ENCODE data around the gene STARD6.
"Not testable (repeated sequence)": the region's sequence is repeated elsewhere in the genome, so short reads cannot be mapped to it uniquely, and the experiment has no call there.

The STARD6 gene

DNA sequence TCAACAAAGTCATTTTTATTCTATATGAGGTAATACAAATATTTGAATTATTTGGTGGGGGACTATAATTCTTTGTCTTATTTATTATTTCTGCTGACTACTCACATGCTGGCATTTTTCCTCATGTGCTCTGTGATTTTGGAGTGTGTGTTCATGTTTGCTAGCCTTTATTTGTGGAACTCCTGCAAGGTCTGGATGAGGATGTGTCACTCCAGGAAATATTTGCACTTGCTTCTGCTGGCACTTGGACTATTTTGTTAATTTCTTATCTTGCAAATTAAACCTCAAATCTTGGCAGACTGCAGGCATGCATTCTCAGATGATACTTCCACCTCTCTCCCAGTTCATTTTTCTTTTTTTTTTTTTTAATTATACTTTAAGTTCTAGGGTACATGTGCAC lies 54.2 kb downstream of the STARD6 start:
- Mint-ChIP-seq H3K27ac (no peak overlapping the region), H3K4me1 (ENCODE audit: low read depth) (no peaks in the 10 kb centered on the region), H3K36me3 (peaks cover 3% of the 10 kb centered on the region), H3K9me3 (ENCODE audit: low read depth) (peaks cover 4% of the 10 kb centered on the region), H3K4me3 (no peak overlapping the region), H3K27me3 (no peaks in the 10 kb centered on the region)

DNA sequence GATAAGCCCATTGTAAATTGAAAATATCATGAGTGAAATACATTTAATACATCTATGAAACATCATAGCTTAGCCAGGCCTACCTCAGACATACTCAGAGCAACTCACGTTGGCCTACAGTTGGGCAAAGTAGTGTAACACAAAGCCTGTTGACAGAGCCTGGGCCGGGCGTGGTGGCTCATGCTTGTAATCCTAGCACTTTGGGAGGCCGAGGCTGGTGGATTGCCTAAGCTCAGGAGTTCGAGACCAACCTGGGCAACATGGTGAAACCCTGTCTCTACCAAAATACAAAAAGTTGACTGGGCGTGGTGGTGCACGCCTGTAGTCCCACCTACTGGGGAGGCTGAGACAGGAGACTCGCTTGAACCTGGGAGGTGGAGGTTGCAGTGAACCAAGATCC lies 58.7 kb downstream of the STARD6 start:
- H3K4me3 Mint-ChIP-seq; H3K4me1 Mint-ChIP-seq (ENCODE audit: low read depth): not testable (repeated sequence)

DNA sequence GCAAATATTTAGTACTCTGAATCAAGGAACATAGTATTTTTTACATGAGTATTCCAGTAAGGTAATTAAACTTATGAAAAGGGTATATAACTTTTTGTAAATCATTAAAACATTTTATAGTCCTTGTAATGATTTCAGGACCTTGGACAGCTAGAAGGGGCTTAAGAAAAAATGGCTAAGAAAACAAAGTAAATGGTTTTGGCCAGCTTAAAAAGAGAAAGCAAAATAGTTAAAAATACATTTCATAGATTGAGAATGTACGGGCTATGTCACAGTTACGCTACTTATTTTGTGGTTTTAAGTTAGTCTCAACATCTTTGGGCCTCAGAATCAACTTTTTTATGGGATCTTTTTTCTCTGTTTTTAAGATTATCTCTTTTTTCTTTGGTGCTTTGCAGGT lies 61.6 kb downstream of the STARD6 start:
- no peak overlapping the region for H3K27ac Mint-ChIP-seq
- peaks cover 22% of the 10 kb centered on the region for H3K36me3 Mint-ChIP-seq
- no peak overlapping the region for H3K4me3 Mint-ChIP-seq
- H3K27me3 Mint-ChIP-seq = no peaks in the 10 kb centered on the region
- peaks cover 7% of the 10 kb centered on the region for H3K9me3 Mint-ChIP-seq (ENCODE audit: low read depth)
- H3K4me1 Mint-ChIP-seq (ENCODE audit: low read depth) = no peaks in the 10 kb centered on the region

More for the DNA sequence above, 58.7 kb downstream of the STARD6 start:
- H3K27me3 Mint-ChIP-seq; H3K9me3 Mint-ChIP-seq (ENCODE audit: low read depth); H3K27ac Mint-ChIP-seq: not testable (repeated sequence)
- peaks cover 16% of the 10 kb centered on the region for H3K36me3 Mint-ChIP-seq

DNA sequence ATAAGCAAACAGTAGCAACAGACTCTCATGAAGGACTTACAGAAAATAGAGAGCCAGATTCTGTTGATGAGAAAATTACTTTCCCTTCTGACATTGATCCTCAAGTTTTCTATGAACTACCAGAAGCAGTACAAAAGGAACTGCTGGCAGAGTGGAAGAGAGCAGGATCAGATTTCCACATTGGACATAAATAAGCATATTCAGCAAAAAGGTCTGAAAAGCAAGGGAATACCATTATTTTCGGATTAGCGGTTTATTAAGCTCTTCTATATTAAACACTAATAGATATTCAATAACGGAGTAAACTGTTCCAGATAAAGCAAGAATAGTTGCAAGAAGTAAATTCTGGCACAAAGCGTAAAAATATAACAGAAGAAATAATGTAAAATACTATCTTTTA lies 63.4 kb downstream of the STARD6 start:
- H3K9me3 Mint-ChIP-seq (ENCODE audit: low read depth) = peaks cover 3% of the 10 kb centered on the region
- no peaks in the 10 kb centered on the region for H3K4me1 Mint-ChIP-seq (ENCODE audit: low read depth)
- H3K36me3 Mint-ChIP-seq = peaks cover 25% of the 10 kb centered on the region
- no peaks in the 10 kb centered on the region for H3K27me3 Mint-ChIP-seq
- no peak overlapping the region for H3K27ac Mint-ChIP-seq
- H3K4me3 Mint-ChIP-seq = no peak overlapping the region

DNA sequence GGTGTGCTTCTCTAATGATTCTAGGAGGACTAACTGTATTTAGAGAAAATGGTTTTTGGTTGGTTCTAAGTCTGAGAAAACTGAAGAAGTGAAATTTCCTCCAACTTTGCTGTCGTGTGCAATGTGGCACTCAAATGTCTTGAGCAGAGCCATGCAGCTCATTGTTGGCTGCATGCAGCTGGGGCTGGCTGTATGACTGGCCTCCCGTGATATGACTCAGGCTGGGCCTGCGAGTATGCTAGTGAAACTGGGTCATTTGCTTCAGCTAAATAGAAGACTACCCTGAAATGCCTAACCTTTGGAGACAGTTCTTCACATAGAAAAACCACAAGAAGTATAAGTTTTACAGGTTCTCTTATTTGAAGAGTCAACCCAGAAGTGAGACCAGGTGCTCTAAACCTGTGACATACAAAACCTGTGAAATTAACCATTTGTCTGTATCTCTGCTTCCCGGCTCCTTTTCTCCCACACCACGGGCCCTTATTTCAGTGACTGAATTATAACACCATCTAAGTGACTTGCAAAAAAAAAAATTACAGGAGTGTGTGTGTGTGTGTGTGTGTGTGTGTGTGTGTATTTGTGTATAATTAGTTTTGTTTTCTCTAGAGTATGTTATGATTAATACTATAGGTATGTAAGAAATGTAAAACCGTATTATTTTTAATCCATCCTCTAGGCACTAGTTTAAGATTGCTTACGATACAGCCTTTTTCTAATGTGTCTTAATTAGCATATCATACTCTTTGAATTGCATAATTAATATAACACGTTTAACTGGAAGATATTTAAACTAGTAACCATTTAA lies 72.5 kb downstream of the STARD6 start:
- H3K36me3 Mint-ChIP-seq = peaks cover 28% of the 10 kb centered on the region
- peaks cover 6% of the 10 kb centered on the region for H3K4me1 Mint-ChIP-seq (ENCODE audit: low read depth)
- H3K4me3 Mint-ChIP-seq = no peak overlapping the region
- peak overlapping the region; percentile 30 for H3K27ac Mint-ChIP-seq
- H3K9me3 Mint-ChIP-seq (ENCODE audit: low read depth) = no peaks in the 10 kb centered on the region
- no peaks in the 10 kb centered on the region for H3K27me3 Mint-ChIP-seq

DNA sequence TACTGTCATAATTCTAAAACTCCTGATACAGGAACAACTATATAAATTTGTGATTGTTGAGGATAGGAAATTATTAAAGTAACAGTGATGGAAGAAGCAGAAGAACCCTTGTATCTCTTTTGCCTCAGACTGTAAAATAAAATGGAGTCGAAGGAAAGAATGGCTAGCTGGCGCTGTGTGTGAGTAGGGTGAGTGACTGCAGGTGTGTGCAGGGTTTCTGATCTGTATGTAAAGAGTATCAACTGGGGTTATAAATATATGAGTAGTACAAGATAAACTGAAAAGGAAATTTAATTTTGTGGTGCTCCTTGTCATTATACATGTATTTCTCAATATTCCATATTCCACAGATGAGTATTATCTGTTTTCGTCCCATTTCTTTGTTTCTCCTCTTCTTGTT lies 73.1 kb downstream of the STARD6 start:
- Mint-ChIP-seq H3K4me1 (ENCODE audit: low read depth) (peaks cover 9% of the 10 kb centered on the region), H3K27me3 (no peaks in the 10 kb centered on the region), H3K4me3 (no peak overlapping the region), H3K27ac (peak overlapping the region; percentile 30), H3K36me3 (peaks cover 29% of the 10 kb centered on the region), H3K9me3 (ENCODE audit: low read depth) (no peaks in the 10 kb centered on the region)

DNA sequence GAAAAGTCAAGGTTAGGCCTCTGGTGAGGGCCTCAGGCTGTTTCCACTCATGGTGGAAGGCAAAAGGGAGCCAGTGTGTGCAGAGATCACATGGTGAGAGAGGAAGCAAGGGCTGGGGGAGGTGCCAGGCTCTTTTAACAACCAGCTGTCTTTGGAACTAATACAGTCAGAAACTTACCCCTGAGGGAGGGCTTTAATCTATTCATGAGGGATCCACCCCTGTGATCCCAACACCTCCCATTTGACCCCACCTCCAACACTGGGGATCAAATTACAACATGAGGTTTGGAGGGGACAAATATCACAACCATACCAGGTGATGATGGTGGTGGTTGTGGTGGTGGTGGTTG lies 77.5 kb downstream of the STARD6 start:
- Mint-ChIP-seq H3K4me1 (ENCODE audit: low read depth) (peaks cover 24% of the 10 kb centered on the region), H3K36me3 (peaks cover 28% of the 10 kb centered on the region), H3K4me3 (no peak overlapping the region), H3K27me3 (no peaks in the 10 kb centered on the region), H3K9me3 (ENCODE audit: low read depth) (no peaks in the 10 kb centered on the region), H3K27ac (no peak overlapping the region)

DNA sequence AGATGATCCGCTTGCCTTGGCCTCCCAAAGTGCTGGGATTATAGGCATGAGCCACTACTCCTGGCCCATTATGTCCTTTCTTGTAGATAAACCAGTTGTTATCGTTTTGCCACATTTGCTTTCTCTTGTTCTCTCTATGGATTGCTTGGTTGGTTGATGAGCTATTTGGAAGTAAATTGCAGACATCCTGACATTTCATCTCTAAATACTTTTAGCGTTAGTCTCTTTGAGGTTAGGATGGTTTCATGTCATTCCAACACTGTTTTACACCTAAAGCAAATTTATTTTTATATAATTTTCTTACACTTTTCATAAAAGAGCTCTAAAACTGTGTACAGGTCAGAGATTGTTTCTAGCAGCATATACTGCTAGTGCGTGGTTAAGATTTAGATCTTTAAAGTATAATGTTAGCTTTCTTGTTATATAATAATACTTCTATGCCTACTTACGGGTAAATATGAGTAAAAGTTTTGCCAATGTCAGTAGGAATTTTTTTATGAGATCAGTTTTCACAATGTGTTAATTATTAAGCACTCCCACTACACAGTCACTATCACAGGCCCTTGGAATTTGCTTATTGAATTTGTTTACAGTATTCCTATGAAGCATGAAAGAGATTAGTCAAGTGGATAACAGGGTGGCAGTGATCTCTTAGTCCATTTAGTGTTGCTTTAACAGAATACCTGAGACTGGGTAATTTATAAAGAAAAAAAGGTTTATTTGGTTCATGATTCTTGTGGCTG lies 78.0 kb downstream of the STARD6 start:
- Mint-ChIP-seq H3K36me3 (peaks cover 22% of the 10 kb centered on the region), H3K4me3 (no peak overlapping the region), H3K27ac (no peak overlapping the region)

DNA sequence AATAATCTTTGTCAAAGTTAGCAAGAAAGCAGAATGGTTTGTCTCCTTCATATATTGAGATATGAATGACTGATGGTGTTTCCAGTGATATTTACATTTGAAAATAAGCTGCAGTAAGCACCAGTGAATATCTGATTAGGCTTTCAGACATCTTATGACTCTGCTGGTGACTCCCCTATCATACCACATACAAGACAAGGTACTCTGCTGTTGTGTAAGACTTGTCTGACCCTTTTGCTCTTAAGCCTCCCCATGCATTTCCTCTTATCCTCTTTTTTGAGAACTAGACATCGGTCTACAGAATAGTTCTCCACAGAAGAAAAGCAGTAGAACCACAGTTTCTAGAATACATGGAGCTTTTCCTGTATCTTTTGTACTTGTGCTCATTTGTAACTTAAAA lies 79.0 kb downstream of the STARD6 start:
- Mint-ChIP-seq H3K27me3 (no peaks in the 10 kb centered on the region), H3K9me3 (ENCODE audit: low read depth) (no peaks in the 10 kb centered on the region), H3K36me3 (peaks cover 16% of the 10 kb centered on the region)

More for the DNA sequence above, 78.0 kb downstream of the STARD6 start:
- peaks cover 22% of the 10 kb centered on the region for H3K4me1 Mint-ChIP-seq (ENCODE audit: low read depth)
- no peaks in the 10 kb centered on the region for H3K9me3 Mint-ChIP-seq (ENCODE audit: low read depth)
- H3K27me3 Mint-ChIP-seq = no peaks in the 10 kb centered on the region

DNA sequence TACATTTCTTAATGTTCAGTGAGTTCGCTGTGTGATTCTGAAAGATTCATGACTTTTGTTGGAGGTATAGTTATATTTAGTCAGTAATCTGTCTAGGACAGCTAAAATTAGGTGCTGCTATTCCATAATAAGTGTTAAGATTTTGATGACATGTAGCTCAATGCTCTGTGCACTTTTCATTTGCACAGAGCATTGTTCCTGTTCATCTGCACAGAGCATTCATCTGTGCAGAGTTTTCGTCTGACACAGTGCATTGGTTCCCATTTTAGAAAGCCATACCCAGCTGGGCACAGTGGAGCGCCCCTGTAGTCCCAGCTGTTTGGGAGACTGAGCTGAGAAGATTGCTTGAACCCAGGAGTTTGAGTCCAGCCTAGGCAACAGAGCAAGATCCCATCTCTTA lies 79.8 kb downstream of the STARD6 start:
- no peak overlapping the region for H3K4me3 Mint-ChIP-seq

More for the DNA sequence above, 79.0 kb downstream of the STARD6 start:
- Mint-ChIP-seq H3K4me3 (no peak overlapping the region), H3K27ac (no peak overlapping the region), H3K4me1 (ENCODE audit: low read depth) (peaks cover 20% of the 10 kb centered on the region)

More for the DNA sequence above, 79.8 kb downstream of the STARD6 start:
- peaks cover 14% of the 10 kb centered on the region for H3K36me3 Mint-ChIP-seq
- H3K27me3 Mint-ChIP-seq = no peaks in the 10 kb centered on the region
- H3K9me3 Mint-ChIP-seq (ENCODE audit: low read depth) = no peaks in the 10 kb centered on the region
- peaks cover 20% of the 10 kb centered on the region for H3K4me1 Mint-ChIP-seq (ENCODE audit: low read depth)
- no peak overlapping the region for H3K27ac Mint-ChIP-seq
